ENCODE results near the gene RPL36. TPM values are rescaled to one million over a fixed set of nuclear protein-coding genes. Genes with fewer than 3 reads are reported as not detected.

Gene RPL36
- total and polyA plus RNA-seq, 2 of the 8 experiments (the other 6 are each of a cell fraction or from before 2014, with no cell fraction given) = 951 to 1,075 TPM

DNA sequence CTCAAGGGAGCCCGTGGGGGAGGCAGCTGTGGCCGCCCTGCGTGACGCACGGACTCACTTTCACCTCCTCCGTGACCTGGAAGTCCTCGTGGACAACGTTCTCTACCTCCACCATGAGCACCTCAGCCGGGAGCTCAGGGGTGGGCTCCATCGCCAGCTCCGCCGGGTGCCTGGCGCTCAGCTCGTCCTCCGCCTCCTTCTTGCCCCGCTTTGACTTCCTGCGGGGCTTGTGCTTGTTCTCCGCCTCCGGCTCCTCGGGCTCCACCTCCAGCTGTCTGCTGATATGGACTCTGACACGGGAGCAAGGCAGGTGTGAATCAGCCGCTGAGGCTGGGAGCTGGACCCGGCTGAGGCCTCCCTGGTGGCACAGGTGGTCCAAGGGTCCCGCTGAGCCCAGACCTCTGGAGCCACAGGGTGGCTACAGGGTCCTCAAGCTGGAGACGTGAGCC, 21.6 kb downstream of the RPL36 start (continued):
- TF ChIP-seq USF2 (IDR thresholded peaks at IDR 0.05; ENCODE audit: low read length) (no peak), SUZ12 (IDR thresholded peaks at IDR 0.05; ENCODE audit: low read length) (no peak), NRF1 (IDR thresholded peaks at IDR 0.05; ENCODE audit: low read depth, low read length) (no peak)
